MV-4-11 (cell line): Measurements from ENCODE around the gene GINS2.

ENCODE experiments used
- DNase-seq: peaks from one replicate; lab custom pipeline; 2025; lab: John Stamatoyannopoulos, UW

The GINS2 gene

DNA sequence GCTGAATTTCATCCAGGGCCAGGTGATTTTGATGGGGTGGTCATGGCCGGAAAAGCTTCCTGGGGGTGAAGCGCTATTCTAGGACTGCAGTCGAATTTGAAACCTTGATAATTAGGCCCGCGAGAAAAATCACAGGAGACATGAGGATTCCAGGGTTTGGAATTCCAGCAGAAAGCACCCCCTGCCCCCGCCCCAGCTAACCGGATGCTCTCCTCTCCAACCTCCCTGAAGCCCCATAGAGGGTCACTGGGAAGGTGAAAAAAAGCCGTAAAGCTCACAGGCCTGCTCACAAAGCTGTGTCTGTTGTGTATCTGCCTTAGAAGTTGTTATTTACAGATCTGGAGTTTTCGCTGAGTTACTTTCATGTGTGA, 1.2 kb upstream of the GINS2 start:
- no peak for DNase-seq

DNA sequence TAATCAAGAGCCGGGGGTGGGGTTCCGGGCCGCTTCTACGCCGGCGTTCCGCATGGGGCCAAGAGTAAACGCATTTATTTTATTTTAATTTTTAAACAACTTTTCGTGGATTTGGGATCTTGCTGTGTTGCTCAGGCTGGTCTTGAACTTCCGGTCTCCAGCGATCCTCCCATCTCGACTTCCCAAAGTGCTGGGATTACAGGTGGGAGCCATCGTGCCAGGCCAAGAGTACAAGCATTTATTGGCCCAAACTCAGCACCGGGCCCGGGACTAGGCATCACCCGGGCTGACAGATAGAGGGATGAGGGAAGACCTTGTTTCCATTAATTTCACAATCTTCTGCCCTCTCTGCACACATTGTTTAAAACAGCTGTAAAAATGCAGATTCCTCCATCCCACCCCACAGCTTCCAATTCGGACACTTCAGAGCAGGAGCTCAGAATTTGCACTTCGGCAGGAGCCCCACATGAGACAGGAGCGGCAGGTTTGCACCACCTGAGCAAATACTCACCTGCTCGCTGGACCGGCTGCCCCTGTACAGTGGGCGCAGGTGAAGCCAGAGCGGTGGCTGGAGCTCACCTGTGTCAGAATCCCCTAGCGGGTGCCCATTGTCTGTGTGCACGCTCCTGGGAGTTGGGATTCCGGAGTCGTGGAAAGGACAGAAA, 663 bp upstream of the GINS2 start:
- DNase-seq = no peak

DNA sequence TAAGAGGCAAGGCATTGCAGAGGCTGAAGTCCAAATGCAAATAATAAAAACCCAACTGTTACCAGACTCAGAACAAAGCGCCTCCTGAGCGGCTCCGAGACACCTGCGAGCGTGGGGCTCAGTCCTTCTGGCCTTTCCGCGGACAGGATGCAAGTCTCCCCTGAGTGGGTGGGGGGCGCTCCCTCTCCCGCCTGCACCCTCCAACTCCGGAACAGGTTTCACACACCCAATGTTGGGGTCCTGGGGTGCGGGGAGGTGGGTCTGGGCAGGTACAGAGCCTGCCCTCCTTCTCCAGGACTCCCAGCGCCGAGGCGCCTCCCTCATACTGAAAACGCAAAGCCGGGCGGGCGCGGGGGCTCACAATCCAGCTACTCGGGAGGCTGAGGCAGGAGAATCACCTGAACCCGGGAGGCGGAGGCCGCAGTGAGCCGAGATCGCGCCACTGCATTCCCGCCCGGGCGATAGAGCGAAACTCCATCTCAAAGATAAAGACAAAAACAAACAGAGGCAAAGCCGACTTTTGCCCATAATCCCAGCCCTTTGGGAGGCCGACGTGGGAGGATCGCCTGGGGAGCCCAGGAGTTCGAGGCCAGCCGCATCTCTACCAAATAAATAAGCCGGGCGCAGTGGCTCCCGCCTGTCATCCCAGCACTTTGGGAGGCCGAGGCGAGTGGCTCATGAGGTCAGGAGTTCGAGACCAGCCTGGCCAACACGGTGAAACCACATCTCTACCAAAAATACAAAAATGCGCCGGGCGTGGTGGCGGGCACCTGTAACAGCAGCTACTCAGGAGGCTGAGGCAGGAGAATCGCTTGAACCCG, 893 bp downstream of the GINS2 start:
- no peak for DNase-seq

DNA sequence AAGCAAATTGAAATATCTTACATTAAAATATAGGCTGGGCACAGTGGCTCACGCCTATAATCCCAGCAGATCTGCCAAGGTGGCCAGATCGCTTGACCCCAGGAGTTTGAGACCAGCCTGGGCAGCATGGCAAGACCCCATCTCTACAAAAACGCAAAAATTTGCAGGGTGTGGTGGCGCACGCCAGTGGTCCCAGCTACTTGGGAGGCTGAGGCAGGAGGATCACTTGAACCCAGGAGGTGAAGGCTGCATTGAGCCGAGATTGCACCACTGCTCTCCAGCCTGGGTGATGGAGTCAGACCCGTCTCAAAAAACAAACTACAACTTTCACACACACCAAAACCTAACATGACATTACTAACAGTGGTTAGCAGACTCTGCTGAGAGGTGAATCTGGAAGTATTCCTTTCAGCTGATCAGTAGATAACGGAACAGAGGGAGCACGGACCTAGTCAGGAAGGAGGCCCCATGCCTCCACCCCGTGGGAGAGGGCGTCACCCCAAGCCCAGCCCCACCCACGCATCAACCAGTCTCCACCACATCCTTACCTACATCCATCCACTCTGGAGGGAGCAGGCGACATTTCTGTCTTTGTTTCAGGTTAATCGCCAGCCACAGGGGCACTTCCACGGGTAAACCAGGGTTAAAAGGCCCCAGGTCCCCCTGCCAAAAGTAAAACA, 1.7 kb downstream of the GINS2 start:
- peak; percentile 17 for DNase-seq

DNA sequence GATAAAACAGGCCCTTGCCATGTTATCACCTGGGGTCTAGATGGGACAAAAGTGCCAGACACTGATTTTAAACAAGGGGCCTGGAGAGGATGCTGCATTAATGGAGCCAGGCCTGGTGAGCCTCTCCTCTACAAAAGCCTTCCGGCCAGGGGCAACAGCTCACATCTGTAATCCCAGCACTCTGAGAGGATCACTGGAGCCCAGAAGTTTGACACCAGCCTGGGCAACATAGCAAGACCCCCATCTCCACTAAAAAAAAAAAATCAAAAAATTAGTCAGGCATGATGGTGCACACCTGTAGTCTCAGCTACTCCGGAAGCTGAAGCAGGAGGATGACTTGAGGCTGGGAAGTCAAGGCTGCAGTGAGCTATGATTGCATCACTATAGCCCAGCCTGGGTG, 3.5 kb downstream of the GINS2 start:
- no peak for DNase-seq

DNA sequence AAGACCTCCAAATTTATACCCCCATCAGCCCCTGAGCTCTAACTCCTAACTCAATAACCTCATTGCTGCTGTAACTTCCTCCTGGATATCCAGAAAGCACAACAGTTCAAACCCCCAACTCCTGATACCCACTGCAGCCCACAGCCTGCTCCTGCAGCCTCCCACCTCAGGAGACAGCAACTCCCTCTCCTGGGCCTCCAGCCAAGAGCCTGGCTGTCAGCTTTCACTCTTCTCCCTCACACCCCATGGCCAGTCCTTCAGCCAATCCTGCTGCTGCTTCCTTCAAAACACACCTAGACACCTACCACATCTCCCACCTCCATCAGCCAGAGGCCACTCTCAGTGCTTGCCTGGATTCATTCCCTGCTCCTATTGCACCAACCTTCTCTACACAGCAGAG, 5.4 kb downstream of the GINS2 start:
- DNase-seq = no peak

DNA sequence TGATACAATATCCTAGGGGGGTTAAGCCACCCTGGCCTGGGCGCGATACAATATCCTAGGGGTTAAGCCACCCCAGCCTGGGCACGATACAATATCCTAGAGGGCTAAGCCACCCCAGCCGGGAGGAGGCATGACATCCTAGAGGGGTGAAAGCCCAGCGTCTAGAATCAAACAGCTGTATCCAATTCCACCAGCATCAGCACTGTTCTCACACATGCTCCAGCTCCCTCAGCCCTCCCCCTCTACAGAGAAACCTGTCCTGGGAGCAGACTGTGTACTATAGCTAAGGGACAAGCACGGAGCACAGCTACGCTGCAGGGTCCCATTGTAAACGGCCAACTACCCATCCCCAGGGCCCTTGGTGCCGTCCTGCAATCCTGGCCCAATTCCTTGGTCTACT, 6.2 kb downstream of the GINS2 start:
- no peak for DNase-seq

DNA sequence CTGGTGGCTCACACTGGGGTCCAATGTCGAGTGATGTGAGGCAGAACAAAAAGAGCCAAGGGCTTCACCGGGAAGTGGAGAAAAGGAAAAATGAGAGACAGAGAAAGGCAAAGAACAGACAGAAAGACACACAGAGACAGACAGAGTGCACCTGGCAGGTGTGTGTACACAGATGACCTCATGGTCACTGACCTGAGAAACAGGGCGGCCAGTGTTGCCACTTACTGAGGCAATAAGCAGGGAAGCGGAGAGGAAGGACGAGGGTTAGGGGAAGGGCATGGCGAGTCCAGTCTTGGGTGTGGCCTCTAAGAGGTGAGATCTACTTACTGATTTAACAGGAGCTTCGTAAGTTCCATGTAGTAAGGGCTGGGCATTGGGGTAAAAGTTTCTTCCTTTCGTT, 7.5 kb downstream of the GINS2 start:
- no peak for DNase-seq

DNA sequence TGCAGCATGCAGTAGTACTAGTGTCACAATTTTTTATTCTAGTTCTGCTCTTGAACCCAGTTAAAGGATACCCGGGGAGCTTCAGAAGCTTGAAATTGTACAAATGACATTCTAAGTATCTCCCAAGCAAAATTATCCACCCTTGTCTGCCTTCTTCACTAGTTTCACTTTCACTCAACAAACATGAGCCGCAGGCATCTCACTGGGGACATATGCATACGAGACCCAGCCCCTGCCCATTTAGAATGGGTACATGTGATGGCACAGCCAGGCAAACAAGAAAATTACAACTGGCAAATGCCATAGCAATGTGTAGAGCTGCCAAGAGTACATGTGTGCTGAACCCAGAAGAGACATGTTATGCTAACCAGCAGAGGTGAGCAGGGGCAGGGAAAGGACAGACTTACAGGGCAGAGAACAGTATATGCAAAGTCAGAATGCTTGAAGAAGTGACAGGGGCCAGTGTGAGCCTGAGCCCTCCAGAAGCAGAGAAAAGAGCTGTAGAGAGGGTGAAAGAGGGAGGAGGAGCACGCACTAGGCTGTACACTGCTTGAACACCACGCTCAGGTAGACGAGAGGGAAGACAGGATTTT, 8.3 kb downstream of the GINS2 start:
- DNase-seq = no peak

DNA sequence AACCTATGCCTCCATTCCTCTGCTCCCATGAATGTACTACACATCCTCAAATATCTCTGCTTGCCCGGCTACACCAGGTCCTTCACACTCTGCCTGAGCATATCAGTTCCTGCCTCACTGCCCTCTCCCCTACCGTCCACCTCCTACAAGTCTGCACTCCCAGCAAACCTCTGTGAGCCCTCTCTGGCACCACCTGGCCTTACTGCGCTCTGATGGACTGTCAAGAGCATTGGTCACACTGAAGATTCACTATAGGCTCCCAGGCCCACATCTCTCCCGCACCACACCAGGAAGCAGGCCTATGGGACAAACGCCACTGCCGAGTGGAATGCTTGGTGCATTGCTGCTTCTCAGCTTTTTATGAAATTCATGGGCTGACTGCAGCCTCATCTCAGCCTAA, 8.9 kb downstream of the GINS2 start:
- DNase-seq = no peak

DNA sequence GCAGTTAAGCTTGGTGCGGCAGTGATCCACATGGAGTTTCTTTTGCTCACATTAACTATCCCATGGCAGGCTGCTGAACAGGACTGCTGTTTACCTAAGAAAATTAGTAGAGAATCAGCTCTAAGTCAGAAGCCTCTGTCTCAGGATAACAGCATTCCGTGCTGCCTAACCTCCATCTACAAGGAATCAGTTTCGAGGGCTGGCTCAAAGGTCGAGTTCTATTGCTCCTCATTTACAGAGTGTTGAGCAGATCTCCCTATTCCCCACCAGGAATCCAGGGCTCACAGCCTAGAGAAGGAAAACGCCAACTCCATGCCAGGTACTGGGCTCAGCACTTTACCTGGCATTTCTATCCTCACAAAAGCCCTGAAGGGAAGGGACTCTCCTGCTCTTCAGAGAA, 9.9 kb downstream of the GINS2 start:
- DNase-seq = no peak

DNA sequence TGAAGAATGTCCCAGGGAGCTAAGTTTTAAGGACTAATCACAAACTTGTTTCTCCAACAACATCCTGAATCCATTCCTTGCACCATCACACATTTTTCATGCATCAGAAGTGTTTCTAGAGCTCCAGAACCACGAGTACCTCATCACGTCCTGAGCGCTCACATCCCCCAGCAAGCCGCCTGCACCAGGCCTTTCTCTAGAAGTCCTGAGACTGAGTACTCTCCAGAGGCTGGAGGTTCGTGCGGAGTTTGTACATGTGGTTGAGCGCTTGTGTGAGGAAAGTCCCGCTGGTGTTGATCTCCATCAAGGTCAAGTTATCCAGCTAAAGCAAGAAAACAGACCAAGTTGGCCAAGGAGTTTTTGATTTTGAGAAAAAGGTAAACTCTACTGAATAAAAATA, 10.7 kb downstream of the GINS2 start:
- no peak for DNase-seq

DNA sequence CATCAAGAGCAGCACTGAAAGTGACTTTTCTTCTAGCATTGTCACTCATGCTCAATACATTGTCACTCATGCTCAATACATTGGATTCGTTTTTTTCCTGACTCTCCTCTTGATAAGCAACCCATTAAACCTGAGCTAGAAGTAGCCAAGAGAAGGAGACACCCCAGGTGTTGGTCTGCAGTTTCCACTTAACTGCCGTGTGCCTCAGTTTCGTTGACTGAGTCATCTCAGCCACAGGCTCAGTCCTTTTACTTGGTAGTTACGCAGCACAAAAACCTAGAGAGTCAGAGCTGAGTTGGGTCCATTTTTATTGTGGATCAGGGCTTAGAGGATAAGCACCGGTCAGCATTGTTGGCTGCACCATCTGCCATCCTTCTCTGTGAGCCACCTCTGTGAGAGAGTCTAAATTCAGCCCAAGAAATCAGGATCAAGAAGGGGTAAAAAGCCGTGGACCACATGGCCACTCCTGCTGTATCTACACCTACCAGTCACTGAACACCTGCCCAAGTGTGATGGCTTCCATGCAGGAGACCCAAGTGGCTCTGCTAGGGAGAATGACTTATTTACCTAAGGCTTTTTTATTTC, 11.3 kb downstream of the GINS2 start:
- DNase-seq = no peak

DNA sequence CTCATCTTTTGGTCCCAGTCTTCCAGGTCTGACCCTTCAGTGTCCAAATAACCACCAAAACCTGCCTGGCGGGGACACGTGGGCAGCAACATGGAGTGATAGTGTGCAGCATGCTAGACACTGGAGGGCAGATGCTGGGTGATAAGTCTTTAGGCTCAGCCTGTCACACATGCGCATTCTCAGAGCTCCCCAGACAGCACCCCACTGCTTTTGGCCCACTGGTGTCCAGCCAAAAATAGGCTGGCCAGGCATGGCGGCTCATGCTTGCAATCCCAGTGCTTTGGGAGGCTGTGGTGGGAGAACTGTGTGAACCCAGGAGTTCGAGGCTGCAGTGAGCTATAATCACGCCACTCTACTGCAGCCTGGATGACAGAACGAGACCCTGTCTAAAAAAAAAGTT, 12.3 kb downstream of the GINS2 start:
- no peak for DNase-seq

DNA sequence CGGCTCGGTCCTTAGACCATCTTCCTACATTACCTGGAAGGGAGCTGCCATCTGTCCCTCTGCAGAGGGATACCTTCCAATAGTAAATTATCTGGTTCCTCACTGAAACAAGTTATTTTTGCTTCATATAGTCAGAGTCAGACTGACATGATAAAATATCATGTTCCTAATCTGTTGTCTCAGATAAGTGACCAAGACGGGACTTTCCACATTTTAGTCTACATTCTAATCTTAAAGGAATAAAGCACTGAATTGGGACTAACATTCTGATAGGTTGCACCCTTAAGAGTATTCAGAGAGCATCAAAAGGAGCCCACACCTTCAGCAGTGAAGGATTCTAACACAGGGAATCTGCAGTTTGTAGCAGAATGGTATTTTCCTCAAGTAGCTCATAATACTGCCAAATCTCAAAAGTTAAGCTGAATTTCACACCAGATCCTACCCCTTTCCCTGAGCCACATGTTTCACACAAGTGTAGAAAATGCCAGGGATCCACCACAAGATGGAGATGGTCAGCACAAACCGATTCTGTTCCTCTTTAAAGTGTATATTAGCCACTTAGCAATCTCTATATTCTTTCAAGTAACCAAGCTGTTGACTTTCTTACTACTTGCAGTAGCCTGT, 13.4 kb downstream of the GINS2 start:
- DNase-seq = peak; percentile 55

DNA sequence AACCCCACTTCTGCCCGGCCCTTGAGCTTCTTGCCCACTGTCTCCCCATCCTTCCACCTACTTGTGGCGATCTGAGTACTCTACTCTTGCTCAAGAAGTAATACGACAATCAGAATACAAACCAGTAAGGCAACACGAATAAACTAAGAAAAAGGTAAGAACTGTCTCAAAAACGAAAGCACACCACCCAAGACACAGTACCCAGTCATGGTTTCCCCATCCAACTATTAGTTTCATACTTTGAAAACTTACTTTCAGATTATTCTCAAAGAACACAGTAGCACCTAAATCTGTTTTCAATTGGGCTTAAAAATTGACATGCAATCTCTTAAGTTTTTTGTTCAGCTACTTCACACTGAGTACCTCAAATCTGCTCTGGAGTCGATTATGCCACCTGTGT, 13.9 kb downstream of the GINS2 start:
- no peak for DNase-seq

DNA sequence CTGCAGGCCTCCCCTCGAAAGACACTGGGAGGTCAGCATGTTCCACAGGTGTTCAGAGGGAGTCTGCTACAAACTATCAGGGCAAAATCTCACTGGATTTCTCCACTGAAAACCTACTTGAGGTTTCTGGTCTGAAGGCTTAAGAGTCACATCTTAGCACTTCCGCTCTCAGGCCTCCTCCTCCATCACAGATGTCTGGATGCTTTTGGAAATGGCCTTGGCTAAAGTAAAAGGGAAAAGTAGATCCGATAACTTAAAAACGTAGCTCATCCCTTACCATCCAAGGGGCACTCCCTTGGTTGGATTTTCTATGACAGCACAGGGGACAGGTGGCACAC, 14.4 kb downstream of the GINS2 start:
- no peak for DNase-seq

DNA sequence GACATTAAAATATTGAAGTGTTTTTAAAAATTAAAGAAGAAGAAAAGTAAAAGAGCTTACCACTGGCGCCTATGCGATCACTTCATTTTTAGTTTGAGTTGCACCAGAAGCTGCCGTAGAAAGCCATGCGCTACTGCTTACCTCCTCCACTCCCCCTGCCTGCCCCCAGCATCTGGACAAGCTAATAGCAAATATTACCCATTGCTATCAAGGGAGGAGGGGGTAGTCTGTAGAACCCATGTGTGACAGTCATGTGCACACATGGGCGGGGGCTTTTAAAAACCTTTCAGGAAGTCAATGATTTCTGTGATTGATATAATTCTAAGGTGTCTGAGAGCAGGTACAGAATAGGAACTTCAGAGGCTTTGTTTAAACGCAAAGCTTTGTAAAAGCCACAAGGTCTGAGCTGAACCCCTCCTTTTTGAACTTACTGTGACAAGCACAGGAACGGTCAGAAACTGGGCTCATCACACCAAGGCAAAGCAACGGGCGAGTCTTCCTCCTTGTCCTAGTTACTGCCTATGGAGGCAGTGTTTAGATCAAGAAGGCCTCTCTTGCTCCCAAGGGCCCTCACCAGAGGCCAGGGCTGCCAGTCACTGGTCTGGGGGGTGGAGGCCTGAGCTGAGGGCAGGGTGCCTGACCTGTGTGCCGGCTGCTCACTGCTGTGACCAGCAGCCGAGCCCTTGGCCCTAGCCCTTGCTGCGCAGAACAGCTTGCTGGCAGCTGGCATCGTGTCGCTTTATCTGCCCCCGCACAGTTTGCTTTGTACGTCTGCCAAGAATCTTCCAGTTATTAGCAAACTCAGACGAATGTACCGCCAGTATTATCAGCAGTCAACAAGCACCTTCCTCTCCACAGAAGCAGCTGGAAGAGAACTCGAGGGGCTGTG, 15.0 kb downstream of the GINS2 start:
- no peak for DNase-seq

DNA sequence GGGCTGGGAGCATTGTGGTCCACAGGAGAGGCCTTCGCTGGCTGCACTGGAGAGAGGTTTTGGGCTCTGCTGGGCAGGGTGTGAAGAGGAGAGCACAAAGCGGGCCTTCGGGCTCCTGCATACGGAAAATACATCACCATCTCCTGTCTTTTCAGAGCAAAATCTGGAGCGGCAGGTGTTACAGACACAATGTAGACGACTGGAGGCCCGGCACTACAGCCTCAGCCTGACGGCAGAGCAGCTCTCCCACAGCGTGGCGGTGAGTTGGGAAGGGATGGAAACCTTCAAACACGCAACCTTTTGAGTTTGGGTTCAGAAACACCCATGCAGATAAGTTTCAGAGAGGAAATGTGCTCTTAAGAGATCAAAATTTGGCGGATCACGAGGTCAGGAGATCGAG, 17.9 kb downstream of the GINS2 start:
- DNase-seq = no peak

DNA sequence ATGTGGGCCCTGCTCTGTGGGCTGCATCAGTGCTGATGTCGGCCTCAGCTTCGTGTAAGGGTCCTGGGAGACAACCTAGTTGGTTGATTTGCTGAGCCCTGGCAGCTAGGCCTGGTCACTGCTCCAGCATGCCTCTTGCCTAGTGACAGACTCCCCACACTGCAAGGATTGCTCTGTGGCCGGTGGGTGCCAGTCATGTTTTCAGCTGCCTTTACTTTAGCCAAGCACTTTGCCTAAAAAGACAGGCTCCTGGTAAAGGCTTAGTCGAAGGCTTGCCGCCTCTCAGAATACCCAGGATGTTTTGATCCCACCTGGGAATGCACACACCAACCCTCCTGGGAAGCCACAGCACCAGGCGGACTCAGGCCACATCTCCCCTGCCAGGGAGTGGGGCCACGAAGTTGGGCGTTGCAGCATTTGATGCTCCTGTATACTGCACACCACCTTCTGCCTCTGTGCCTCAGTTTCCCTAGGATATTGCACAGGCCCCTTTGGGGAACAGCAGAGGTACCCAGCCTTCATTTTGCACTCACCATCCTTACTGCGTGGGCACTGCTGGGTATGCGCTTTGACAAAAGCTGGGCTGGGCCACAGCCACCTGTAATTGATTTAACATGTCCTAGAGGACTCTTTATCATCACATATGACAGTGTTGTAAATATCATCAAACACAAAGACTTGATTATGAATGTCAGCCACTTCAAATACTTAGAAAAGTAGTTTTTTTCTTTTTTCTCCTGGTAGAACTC, 19.9 kb downstream of the GINS2 start:
- DNase-seq = no peak
